NCI-H2107 (cell line): Measurements from ENCODE around the gene METTL27.
A peak's percentile ranks its signal among the peaks of the same experiment; 100 is the strongest.
"Not testable (repeated sequence)": the region's sequence is repeated elsewhere in the genome, so short reads cannot be mapped to it uniquely, and the experiment has no call there.

Experiments
- DNase-seq: peaks from one replicate; lab custom pipeline; 2025; lab: John Stamatoyannopoulos, UW

Gene METTL27

GRCh38 chr7:73838642-73839041, 3.7 kb downstream of the METTL27 start:
- DNase-seq, result no peak

- DNase-seq, result not testable (repeated sequence)
Observed at GRCh38 chr7:73837167-73837566, 5.1 kb downstream of the METTL27 start.

- DNase-seq, result no peak
Observed at GRCh38 chr7:73834626-73835191, 7.6 kb downstream of the METTL27 start.

- DNase-seq, result peak; percentile 46
Observed at GRCh38 chr7:73833251-73833919, 8.9 kb downstream of the METTL27 start.

- DNase-seq, result no peak
Observed at GRCh38 chr7:73832806-73833205, 9.5 kb downstream of the METTL27 start.

GRCh38 chr7:73831834-73832651, 10.3 kb downstream of the METTL27 start:
- DNase-seq, result peak; percentile 73

GRCh38 chr7:73831584-73831833, 10.8 kb downstream of the METTL27 start:
- no peak for DNase-seq

- peak; percentile 88 for DNase-seq
Observed at GRCh38 chr7:73830681-73831583, 11.4 kb downstream of the METTL27 start, which contains the start of gene CLDN4. Gene CLDN4, plus strand, starts transcription at chr7:73830996. Its CDS starts 206 bp downstream, at chr7:73831202.

- DNase-seq, result no peak
Observed at GRCh38 chr7:73829921-73830680, 12.2 kb downstream of the METTL27 start.

GRCh38 chr7:73829505-73829904, 12.8 kb downstream of the METTL27 start:
- no peak for DNase-seq

- no peak for DNase-seq
Observed at GRCh38 chr7:73828972-73829371, 13.3 kb downstream of the METTL27 start.

- peak; percentile 81 for DNase-seq
Observed at GRCh38 chr7:73828107-73828803, 14.1 kb downstream of the METTL27 start.

GRCh38 chr7:73827567-73828106, 14.7 kb downstream of the METTL27 start:
- peak; percentile 98 for DNase-seq

- no peak for DNase-seq
Observed at GRCh38 chr7:73824986-73825385, 17.3 kb downstream of the METTL27 start.

- DNase-seq, result no peak
Observed at GRCh38 chr7:73823873-73824592, 18.3 kb downstream of the METTL27 start.

- DNase-seq, result no peak
Observed at GRCh38 chr7:73823257-73823656, 19.1 kb downstream of the METTL27 start.

- no peak for DNase-seq
Observed at GRCh38 chr7:73822319-73823173, 19.8 kb downstream of the METTL27 start.

GRCh38 chr7:73821597-73822285, 20.6 kb downstream of the METTL27 start:
- not testable (repeated sequence) for DNase-seq
